GM19395 (cell line): ENCODE data around the gene STOX2.

Experiments used
- ATAC-seq: cut with Tn5 transposase; IDR thresholded peaks from one replicate; pipeline ENCODE4 v1.9.1; 2021; ENCODE audit warnings: mild to moderate bottlenecking, moderate library complexity; ENCODE audit not compliant: unreplicated experiment

Gene STOX2

DNA sequence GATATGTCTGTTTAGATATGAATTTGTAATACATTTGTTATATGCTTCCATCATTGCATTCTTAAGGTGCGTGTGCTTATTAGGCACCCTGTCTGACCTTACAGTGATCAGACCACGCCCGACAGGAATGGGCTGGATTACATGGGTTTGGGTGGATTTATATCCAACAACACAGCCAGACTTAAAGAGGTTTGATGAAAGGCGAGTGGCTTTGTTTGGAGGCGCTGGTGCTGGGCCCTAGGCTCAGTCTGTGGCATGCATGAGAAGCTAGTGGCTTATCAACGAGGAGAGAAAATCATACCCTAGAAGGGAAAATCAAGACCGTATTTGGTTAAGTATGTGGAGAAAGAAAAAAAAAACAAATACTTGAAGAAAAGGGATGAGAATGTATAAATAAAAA is 80.7 kb downstream of the STOX2 start:
- ATAC-seq = no peak

GRCh38 chr4:183986291-183986970 is 81.3 kb downstream of the STOX2 start:
- ATAC-seq = no peak

- no peak for ATAC-seq
These were observed 82.2 kb downstream of the STOX2 start for GRCh38 chr4:183986971-183987946.

GRCh38 chr4:183987987-183988392 is 82.9 kb downstream of the STOX2 start:
- ATAC-seq = no peak

- ATAC-seq = no peak
These were observed 83.8 kb downstream of the STOX2 start for GRCh38 chr4:183988874-183989273.

GRCh38 chr4:183989461-183989860 is 84.4 kb downstream of the STOX2 start:
- ATAC-seq = no peak

GRCh38 chr4:183989931-183990330 is 84.8 kb downstream of the STOX2 start:
- no peak for ATAC-seq

DNA sequence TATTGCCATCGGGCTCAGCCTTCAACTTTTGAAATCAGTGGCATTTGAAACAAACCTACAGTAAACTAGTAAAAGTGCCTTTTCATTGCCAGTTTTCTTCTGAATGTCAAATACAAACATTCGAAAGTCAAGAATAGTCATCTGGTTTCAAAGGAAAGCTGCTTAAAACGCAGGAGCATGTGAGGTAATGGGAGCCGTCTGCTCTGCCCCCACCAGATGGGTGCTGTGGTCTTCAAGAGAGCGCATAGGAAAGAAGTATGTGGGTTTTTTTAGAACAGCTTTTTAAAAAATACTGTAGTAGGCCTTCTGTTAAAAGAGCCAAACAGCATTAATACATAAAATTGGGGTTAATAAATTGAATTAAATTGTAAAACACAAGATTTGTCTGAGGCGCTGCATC is 88.6 kb downstream of the STOX2 start:
- no peak for ATAC-seq

GRCh38 chr4:183995570-183995969 is 90.5 kb downstream of the STOX2 start:
- no peak for ATAC-seq

DNA sequence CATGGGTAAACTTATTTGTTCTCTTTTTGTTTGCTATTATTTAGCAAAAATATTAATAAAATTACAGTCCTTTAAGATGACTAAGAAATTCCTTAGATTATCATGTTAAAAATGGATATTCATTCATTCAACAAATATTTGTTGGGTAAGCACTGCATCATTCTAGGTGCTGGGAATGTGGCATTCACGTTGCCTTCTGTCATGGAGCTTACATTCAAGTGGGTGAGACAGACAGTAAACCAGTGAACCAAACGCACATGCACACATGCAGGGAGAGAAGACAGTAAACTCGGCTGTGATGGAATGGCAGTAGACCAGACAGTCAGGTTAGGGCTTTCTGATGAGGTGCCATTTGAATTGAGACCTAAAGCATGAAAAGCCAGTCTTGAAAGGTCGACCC is 91.8 kb downstream of the STOX2 start:
- no peak for ATAC-seq

DNA sequence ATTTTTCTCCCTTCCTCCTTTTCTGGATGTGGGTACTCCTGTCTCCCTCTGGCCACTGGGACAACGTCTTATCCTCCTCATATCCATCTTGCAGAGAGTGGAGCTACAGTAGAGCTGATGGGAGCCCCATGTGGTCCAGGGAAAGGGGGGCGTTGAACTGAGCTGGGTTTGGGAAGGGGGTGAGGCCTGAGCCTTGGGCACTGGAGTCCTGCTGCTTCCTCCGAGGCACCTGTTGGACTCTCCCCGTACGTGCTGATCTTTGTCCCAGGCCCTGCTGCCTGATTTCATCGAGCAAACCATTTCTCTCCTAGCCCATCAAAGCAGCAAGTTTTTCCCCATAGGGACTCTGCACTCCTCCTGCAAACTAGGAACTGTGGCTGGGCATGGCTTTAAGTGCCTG is 94.3 kb downstream of the STOX2 start:
- no peak for ATAC-seq

DNA sequence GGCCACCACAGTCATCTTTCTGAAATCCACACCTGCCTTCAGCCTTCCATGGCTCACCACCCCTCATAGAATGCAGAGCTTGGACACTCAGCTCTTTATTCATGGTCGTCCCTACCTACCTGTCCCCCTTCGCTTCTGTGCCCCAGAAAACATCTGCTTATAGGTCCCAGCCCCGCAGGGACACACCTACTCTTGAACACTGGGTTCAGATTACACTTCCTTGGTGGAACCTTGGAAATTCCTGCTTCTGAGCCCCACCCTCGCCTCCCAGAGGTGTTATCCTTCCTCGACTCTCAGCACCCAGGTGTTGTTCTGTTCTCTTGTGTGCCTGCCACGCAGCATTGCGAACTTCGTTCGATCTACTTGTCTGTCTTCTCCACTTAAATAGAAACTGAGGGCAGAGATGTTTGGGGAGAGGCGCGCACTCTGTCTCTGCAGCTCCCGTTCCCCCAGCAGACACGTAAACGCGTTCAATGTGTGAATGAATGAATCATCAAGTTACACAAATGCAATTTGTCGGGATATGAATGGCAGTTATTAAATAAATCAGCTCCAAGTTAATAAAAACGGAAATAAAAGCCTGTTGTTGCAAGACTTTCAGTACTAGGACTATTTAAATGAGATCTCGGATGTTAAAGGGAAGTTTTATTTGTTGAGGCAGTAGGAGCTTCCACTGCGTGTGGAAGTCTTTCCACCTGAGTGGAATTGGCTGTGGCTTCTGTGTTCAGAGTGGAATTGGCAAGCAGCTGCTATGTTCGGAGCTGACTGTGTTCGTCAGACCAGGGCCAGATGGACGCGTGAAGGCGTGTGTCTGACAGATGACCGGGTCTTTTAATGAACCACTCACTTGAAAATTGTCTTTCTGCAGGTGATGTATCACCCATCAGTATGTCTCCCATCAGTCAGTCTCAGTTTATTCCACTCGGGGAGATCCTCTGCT is 95.6 kb downstream of the STOX2 start:
- no peak for ATAC-seq

- ATAC-seq = no peak
These were observed 98.3 kb downstream of the STOX2 start for GRCh38 chr4:184003433-184003832.

DNA sequence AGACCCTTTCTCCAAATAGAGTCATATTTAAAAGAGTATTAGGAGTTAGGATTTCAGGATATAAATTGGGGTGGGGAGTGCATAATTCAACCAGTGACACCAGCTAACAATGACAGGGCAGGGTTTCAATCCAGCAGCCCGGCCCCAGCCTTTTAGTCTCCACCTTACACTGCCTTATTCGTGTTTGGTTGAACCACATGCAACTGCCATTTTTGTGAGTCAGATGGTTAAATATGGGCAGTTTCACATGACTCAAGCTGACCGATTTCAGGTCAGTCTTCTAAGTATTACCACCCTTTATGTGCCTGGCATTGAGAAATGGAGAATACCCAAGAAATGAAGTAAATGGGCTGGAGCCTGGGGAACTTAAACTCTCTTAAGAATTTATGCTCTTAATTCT is 102.8 kb downstream of the STOX2 start:
- no peak for ATAC-seq

DNA sequence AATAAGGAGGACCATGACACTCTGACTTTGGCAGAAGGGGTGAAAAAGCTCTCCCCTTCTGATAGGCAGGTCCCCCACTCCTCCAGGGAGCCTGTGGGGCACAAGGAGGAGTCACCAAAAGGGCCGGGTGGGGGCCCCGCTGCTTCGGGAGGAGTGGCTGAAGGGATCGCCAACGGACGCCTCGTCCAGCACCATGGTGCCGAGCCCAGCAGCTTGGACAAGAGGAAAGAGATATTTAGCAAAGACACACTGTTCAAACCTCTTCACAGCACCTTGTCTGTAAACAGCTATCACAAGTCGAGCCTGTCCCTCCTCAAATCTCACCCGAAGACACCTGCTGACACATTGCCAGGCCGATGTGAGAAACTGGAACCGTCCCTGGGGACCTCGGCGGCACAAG is 105.6 kb downstream of the STOX2 start:
- no peak for ATAC-seq

DNA sequence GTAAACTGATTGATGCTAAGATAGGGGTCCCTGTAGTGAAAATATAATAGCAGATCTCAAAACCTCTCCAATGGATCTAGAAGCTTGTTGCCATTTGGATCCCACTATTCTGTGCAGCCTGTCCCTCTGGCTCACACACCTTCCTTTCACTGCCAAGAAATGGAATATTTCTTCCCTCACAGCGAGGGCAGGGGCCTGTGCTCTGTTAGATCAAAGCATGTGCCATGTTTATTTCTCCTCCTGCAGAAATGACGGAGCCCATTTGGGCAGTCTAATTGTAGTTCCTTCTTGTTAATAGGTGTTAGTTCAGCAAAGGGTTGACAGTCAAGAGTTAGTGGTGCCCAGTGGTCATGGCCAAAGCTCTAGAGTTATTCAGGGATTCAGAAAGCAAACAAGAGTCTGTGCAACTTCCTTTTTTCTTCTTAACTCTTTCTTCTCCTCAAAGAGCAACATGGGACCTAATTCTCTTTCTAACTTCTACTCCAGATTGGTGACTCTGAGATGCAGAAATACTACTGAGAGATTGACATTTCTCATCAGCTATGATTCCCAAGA is 106.8 kb downstream of the STOX2 start:
- no peak for ATAC-seq

- ATAC-seq = no peak
These were observed 107.8 kb downstream of the STOX2 start for GRCh38 chr4:184012937-184013336.

- ATAC-seq = no peak
These were observed 109.2 kb downstream of the STOX2 start for GRCh38 chr4:184014301-184014700.

DNA sequence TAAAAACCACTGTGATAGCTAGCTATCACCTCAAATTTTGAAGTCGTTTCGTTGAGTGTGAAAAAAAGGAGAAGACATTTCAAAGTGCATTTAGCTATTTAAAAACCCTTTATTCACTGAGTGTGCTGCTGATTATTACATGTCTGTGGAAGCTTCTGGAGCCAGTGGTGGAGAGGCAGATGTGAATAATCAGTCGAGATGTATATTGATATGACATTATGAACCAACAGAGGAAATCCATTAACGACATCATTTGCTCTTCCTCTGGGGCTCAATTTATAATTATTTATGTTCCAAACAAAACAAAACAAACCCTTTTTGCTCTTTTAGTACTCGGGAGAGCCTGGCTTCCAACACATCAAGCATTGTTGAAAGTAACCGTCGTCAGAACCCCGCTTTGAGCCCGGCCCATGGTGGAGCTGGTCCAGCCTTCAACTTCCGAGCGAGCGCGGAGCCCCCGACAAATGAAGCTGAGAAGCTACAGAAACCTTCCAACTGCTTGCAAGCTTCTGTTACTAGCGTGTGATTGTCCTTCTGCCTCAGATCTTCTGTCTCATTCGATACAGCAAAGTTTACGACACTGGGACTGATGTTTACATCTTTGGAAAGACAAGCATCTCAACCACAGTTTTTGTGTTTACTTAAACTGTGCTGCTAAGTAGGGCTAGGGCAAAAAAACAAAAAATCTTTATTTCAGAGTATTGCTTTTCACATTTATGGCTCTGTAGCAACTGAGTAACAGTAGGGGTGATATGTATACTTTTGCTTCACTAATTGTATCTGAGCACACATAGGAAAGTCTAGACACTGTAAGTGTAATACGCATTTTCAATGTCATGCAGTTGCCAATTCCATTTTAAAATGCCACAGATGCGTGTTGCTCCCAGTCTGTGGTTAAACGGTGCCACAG is 111.9 kb downstream of the STOX2 start:
- ATAC-seq = no peak

DNA sequence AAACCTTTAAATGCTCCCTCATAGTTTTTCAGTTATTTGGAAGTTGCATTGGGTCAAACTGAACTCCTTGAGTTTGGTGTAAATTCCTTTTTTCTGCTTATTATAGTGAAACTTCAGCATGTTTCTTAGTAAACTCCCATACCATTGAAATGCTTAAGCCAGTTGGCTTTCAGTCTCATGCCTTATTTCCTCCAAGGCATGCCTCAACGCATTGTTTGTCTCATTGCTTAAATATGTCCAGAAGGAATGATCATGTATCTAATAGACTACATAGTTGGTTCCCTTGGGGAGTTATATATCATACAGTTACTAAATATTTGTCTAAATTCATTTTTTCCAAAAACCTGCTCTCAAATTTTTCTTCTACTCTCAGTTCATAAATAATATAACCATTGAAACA is 114.0 kb downstream of the STOX2 start:
- ATAC-seq = no peak
